HG03442 (cell line): Measurements from ENCODE around the gene LRRC51.
A peak's percentile ranks its signal among the peaks of the same experiment; 100 is the strongest.

ENCODE experiments used
- ATAC-seq: cut with Tn5 transposase; IDR thresholded peaks from one replicate; pipeline ENCODE4 v1.9.1; 2021; ENCODE audit warnings: mild to moderate bottlenecking, moderate library complexity; ENCODE audit not compliant: unreplicated experiment

The LRRC51 gene

GRCh38 chr11:72080326-72081183, at the start of gene LRRC51, which contains the start of gene NUMA1:
TSS of gene LRRC51 (plus strand) at chr11:72080850. CDS start at chr11:72089084, 8,234 bp downstream.
TSS of gene NUMA1 (minus strand) at chr11:72080542. CDS start at chr11:72035943, 44,599 bp downstream.
- peak; percentile 87 for ATAC-seq

- no peak for ATAC-seq
These were observed 44.0 kb upstream of the LRRC51 start for GRCh38 chr11:72036687-72037086.

GRCh38 chr11:72037554-72038311, 42.9 kb upstream of the LRRC51 start:
- no peak for ATAC-seq

GRCh38 chr11:72038491-72038890, 42.2 kb upstream of the LRRC51 start:
- no peak for ATAC-seq

GRCh38 chr11:72039031-72039855, 41.4 kb upstream of the LRRC51 start:
- no peak for ATAC-seq

GRCh38 chr11:72039856-72040401, 40.7 kb upstream of the LRRC51 start:
- ATAC-seq = no peak

GRCh38 chr11:72040491-72041363, 39.9 kb upstream of the LRRC51 start:
- ATAC-seq = peak; percentile 23

- no peak for ATAC-seq
These were observed 39.1 kb upstream of the LRRC51 start for GRCh38 chr11:72041364-72042063.

- ATAC-seq = no peak
These were observed 38.4 kb upstream of the LRRC51 start for GRCh38 chr11:72042064-72042745.

GRCh38 chr11:72045849-72046248, 34.8 kb upstream of the LRRC51 start:
- ATAC-seq = no peak

- ATAC-seq = no peak
These were observed 31.7 kb upstream of the LRRC51 start for GRCh38 chr11:72048766-72049460.

GRCh38 chr11:72058416-72059034, 22.1 kb upstream of the LRRC51 start:
- no peak for ATAC-seq

GRCh38 chr11:72061739-72062396, 18.8 kb upstream of the LRRC51 start:
- ATAC-seq = no peak

GRCh38 chr11:72066855-72067254, 13.8 kb upstream of the LRRC51 start:
- no peak for ATAC-seq

GRCh38 chr11:72067266-72067665, 13.4 kb upstream of the LRRC51 start:
- no peak for ATAC-seq

GRCh38 chr11:72067676-72068075, 13.0 kb upstream of the LRRC51 start:
- no peak for ATAC-seq

GRCh38 chr11:72069200-72069599, 11.4 kb upstream of the LRRC51 start:
- ATAC-seq = no peak
